GDM1 (cell line): ENCODE results near the gene BBOX1.
"Not testable (repeated sequence)": the region's sequence is repeated elsewhere in the genome, so short reads cannot be mapped to it uniquely, and the experiment has no call there.

Experiments used
- DNase-seq: peaks from one replicate; lab custom pipeline; 2025; lab: John Stamatoyannopoulos, UW

The BBOX1 gene

GRCh38 chr11:27040302-27041115 lies at the start of gene BBOX1:
BBOX1 (plus strand) TSS chr11:27040815; CDS start chr11:27055431, 14,616 bp downstream.
- no peak for DNase-seq

- DNase-seq = no peak
These were observed 48.5 kb upstream of the BBOX1 start for GRCh38 chr11:26992031-26992541.

GRCh38 chr11:26993965-26994457 lies 46.6 kb upstream of the BBOX1 start, which contains the start of gene FIBIN:
FIBIN (plus strand) TSS chr11:26994112; CDS start chr11:26994527, 415 bp downstream.
- DNase-seq = no peak

- no peak for DNase-seq
These were observed 46.0 kb upstream of the BBOX1 start for GRCh38 chr11:26994631-26995095.

- DNase-seq = no peak
These were observed 44.7 kb upstream of the BBOX1 start for GRCh38 chr11:26995701-26996460.

GRCh38 chr11:26997378-26997777 lies 43.2 kb upstream of the BBOX1 start:
- no peak for DNase-seq

GRCh38 chr11:27001136-27001730 lies 39.4 kb upstream of the BBOX1 start:
- DNase-seq = not testable (repeated sequence)

- DNase-seq = no peak
These were observed 38.2 kb upstream of the BBOX1 start for GRCh38 chr11:27002431-27002830.

GRCh38 chr11:27002838-27003237 lies 37.8 kb upstream of the BBOX1 start:
- no peak for DNase-seq

GRCh38 chr11:27004103-27004502 lies 36.5 kb upstream of the BBOX1 start:
- no peak for DNase-seq

GRCh38 chr11:27008811-27009535 lies 31.6 kb upstream of the BBOX1 start:
- no peak for DNase-seq

GRCh38 chr11:27011560-27012233 lies 28.9 kb upstream of the BBOX1 start:
- DNase-seq = no peak

GRCh38 chr11:27012234-27012921 lies 28.2 kb upstream of the BBOX1 start:
- no peak for DNase-seq

GRCh38 chr11:27013781-27014361 lies 26.7 kb upstream of the BBOX1 start:
- no peak for DNase-seq

- no peak for DNase-seq
These were observed 21.6 kb upstream of the BBOX1 start for GRCh38 chr11:27018902-27019529.

GRCh38 chr11:27020751-27021150 lies 19.9 kb upstream of the BBOX1 start:
- no peak for DNase-seq

GRCh38 chr11:27022659-27023251 lies 17.9 kb upstream of the BBOX1 start:
- DNase-seq = no peak

- DNase-seq = no peak
These were observed 15.8 kb upstream of the BBOX1 start for GRCh38 chr11:27024865-27025264.
